NOMO-1 (cell line): Measurements from ENCODE around the gene HMGB1.

Experiments used
- DNase-seq, 2 experiments: peaks; one replicate each; lab custom pipeline; 2025; ENCODE audit not compliant: unreplicated experiment in 2 of 2; lab: John Stamatoyannopoulos, UW

HMGB1 gene

DNA sequence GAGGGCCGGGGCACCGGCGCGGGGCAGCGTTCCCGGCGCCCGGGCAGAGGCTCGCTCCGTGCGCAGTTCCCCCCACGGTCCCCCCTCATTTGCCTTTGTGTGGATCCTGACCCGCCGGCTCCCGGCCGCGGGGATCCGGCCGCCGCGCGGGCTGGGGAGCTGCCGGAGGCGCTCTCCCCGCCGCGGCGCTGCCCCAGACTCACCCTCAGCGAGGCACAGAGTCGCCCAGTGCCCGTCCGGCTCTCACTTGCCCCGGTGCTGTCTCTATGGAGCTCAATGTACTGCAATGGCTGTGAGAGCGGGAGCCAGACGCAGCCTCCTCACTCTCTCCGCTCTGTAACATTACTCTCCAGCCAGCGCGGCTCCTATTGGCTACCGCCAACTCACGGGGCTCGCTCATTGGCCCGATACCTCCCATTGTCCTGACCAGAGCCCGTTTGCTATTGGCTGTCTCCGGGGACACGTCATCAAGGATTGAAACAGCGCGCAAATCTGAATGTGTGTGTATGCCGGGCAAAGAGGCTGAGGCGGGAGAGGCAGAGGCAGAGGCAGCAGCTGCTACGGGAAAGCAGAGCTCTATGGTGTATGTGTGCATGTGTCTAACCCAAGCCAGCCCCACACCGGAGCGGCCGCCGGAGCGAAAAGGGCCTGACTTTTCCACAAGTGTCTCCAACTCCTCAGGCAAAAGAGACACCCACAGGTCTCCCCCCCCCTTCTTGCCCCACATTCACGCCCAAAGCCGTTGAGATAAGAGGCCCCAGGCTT is at the start of gene HMGB1:
Gene HMGB1 (minus strand): TSS at position 344 of the 765 bp plus-strand sequence. CDS start 2,256 bp downstream, outside the sequence.
- DNase-seq = peak; percentile 97 to 99

DNA sequence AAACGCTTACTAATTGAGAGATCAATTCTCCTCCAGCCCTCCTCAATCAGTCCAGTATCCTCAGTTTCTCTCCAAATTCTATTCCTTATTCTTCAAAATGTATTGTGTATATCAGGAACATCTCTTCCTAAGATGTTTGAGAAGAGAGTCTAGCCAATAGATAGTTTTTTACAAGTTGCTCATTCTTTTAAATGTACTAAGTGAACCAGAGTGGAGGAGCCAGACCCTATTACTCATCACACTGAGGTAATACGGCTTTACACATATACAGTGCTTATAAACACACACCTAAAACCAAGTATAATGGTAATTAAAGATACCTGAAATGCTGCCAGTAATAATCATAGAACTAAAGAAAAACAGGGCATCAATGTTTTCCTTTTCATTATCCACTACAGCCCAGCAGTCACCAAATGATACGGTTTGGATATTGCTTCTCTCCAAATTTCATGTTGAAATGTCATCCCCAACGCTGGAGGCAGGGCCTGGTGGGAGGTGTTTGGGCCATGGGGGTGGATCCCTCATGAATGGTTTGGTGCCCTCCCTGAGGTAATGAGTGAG is 45.2 kb upstream of the HMGB1 start:
- no peak for DNase-seq

- DNase-seq = no peak
Observed at GRCh38 chr13:30510091-30510490, 44.4 kb upstream of the HMGB1 start.

DNA sequence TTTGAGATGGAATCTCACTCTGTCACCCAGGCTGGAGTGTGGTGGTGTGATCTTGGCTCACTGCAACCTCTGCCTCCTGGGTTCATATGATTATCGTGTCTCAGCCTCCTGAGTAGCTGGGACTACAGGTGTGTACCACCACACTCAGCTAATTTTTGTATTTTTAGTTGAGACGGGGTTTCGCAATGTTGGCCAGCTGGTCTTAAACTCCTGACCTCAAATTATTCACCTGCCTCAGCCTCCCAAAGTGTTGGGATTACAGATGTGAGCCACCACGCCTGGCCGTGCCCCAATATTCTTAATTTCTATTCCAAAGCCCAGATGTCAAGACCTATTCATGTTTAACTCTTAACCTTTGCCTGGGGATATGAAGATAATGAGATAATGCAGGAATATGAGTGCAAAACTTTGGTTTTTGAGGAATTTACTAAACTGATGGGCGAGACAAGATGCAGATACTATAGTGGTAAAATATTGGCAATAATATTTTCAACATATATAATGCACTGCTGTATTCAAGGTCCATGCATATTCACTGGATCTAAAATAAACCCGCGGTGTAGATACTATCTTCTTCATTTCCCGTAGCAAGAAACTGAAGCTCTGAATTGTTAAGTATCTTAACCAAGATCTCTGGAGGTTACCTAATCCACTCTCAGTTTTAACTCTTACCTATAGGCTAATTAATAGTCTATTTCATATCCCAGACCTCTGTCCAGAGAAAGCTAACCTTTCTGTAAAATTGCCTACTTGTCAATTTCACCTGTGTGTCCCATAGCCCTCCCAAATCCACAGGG is 43.7 kb upstream of the HMGB1 start:
- DNase-seq = no peak

DNA sequence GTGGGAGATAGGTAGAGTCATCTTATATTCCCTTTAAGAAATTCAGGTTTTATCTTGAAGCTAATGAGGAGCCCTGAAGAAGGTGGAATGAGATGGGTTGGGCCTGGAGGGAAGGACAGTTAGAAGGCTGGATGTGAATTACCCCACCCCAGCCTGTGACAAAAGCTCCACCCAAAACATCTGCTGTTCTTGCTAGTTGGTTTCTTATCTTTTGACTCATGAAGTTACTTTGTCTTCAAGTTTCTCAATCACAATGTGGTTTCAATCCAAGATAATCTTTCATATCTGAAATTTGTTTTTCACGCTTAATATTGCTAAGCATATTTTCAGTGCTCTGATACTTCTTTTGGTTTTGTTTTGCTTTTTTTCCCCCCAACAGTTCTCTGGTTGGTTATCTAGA is 38.3 kb upstream of the HMGB1 start:
- DNase-seq = no peak

DNA sequence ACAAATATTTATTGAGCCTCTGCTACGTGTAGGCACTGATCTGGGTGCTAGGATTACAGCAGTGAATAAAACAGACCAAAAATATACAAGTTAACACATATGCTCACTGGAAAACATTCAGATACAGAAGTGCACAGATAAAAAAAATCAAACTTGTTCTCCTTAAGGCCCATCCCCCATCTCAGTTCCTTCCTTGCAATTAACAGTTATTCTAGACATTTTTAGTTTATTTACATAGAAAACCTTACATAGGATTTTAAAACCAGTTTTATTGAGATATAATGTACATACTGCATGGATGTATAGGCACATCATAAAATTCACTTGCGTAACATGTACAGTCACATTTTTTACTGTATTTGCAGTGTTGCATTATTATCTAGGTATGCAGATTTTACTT is 36.5 kb upstream of the HMGB1 start:
- no peak for DNase-seq

GRCh38 chr13:30499338-30499737 is 33.6 kb upstream of the HMGB1 start:
- no peak for DNase-seq

DNA sequence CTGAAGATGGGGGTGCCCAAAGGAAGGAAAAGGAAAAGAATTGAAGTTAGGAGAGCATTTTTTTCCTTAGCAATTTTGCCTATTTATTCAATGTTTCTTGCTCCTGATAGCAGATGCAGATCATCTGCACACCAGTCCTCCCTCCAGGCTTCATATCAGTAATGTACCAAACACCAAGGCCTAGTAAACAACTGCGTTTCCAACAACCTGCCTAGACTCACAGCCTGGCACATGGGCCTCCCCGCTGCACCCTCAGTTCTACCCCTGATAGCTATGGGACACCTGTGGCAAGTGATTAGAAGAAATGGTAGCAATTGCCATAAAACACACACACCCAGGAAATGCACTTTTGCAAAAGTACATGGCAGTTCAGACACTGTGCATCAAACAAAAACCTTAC is 30.4 kb upstream of the HMGB1 start:
- no peak for DNase-seq

GRCh38 chr13:30495746-30496145 is 30.0 kb upstream of the HMGB1 start:
- no peak for DNase-seq

DNA sequence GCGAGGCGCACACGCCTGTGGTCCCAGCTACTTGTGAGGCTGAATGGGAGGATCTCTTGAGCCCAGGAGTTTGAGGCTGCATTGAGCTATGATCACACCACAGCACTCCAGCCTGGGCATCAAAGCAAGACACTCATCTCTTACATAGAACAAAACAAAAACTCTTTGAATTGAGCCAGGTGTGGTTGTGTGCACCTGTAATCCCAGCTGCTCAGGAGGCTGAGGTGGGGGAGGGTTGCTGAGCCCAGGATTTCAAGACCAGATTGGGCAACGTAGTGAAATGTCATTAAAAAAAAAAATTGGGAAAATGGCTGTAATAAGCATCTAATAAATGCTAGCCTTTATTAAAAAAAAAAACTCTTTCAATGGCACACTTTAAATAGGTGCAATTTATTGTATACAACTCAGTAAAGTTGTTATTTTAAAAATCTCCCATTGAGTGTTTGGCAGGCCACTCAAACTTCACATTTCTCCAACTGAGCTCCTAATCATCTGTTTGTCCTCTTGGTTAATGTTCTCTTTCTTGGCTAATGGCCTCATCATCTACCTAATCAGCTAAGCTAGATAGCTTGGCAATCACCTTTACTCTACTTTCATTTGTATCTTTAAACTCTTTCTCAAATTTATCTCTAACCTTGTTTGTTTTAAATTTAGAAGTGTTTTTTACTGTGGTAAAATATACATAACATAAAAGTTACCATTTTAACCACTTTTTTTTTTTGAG is 28.1 kb upstream of the HMGB1 start:
- no peak for DNase-seq

- no peak for DNase-seq
Observed at GRCh38 chr13:30487075-30487470, 21.3 kb upstream of the HMGB1 start.

DNA sequence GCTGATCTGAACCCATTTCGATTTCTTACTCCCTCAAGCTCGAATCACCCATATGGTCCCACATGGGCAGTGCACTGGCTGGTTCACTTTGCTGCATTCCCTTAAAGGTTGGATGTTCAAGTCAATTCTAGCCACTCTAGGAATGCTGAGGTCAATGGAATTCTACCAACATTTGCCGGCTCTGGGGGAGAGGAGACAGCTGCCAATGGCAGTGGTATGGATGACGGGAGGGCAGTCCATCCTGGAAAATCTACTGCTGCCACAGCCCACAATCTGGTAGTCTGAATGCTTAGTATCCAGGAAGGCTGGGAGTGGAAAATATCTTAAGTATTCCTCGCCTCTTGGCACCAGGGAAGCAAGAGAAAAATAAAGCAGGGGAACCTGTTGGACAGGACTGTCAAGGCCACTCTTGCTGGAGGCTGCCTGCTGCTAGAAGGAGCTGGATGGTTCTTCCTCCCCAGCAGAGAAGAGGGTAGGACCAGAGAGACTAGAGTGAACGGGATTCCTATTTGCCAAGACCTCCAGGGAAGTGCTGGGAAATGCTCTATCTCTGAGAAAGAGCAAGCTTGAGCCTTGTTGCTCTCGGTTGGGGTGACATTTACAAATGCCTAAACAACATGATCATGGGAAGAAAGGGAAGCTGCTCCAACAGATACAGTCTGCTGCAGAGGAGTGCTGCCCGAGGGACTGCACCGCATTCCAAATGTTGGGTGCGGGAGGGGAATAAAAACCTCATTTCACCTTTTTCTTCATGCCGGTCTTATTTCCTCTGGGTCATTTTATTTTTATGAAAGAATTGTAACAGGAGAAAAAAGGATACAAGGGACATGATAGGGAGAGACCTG is 20.7 kb upstream of the HMGB1 start:
- DNase-seq = no peak

DNA sequence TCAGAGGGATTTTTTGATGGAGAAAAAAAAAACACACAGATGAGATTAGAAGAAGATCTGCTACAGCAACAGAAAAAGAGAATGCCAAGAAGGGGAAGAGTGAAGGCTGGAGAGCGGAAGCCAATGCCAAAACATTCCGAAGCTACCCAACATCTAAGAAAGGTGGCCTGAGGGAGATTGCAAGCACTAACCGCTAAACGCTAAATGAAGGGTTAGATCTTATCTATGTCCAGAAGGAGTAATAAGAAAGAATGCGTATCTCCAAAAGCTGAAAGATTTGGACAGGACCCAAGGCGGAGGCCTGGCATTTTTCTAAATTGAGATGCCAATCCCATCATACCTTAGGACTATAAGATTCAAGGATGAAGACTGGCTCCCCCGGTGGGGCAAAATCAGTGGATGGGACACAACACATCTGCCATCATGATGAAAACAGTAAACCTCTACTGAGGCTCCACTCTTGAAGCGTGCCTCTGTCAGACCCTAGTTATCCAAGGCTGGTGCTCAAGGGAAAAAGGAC is 15.6 kb upstream of the HMGB1 start:
- no peak for DNase-seq

DNA sequence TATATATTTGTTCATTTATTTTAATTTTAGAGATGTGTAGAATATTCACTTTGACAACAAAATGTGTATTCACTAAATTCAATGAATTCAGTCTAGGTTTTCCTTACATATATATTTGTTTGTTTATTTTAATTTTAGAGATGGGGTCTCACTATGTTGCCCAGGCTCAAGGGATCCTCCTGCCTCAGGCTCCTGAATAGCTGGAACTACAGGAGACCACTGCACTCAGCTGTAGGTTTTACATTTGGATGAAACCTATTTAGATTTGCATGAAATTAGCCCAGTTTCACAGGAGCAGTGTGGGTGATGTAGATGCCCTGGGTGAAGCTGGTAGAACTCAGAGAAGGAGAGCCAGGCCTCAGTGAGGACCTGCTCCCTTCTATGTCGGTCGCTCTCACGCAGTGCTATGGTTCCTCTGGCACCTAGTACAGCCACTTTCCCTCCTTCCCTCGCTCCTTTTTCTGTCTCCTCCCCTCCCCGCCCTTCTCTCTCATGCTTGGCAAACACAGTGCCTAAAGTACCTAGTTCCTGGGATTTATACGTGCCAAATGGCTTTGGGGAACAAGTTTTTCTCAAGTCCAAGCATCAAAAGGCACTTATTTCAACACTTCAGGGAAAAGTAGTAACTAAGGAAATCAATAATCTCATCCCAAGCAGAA is 14.7 kb upstream of the HMGB1 start:
- DNase-seq = no peak

- no peak for DNase-seq
Observed at GRCh38 chr13:30479883-30480219, 14.1 kb upstream of the HMGB1 start.

- no peak for DNase-seq
Observed at GRCh38 chr13:30479154-30479882, 13.6 kb upstream of the HMGB1 start.

DNA sequence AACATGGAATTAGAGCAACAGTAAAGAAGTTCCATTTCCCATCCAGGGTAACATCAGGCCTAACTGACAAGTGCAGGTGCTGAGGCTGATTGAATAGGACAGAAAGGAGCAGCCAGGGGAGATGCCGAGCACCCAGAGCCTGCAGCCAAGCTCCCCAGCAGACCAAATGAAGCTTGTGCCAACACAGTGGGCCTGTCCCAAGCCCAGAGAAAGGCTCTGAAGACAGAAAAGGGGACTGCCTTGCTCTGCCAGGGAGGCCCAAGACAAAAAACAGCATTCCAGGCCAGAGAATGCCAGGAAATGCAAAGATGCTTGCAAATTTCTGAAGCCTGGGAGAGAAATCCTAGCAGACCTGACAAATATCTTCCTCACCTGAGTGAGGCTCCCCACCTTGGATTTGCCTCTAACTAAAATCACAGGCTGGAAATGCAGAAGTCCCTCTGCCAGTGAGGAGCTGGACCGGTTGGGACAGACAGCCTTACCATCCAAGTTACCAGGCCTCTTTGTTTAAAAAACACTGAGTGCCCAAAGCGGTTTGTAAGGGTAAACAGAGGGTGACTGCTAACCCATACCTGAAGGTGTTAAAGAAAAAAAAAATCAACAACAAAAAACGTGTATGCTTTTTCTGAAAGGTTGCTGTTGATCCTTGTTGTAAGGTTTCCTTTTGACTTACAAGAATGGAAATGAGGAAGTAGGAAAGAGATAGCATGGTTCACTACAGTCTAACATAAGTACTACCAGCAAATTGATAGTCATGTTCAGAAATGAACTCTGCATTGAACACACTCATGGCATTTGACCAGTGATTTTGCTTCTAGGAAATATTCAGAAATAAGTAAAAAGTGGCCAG is 11.8 kb upstream of the HMGB1 start:
- peak in 1 of 2 experiments; percentile 83 for DNase-seq

- DNase-seq = no peak
Observed at GRCh38 chr13:30473675-30474074, 7.9 kb upstream of the HMGB1 start.
